Measurements from ENCODE around the gene UBE2J2.

Gene UBE2J2

DNA sequence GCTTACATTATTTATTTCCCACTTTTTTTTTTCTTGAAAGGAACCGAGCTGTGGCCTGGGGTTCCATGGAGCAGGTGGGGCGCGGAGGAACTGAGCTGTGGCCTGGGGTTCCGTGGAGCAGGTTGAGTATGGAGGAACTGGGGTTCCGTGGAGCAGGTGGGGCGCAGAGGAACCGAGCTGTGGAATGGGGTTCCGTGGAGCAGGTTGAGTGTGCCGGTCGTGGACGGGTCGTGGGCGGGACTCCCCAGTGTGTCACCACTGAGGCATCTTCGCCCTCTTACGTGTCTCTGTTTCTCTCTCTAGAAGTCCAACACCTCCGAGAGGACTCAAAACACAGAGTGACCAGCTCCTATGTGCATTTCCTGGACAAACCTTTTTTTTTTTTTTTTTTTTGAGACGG is 5.4 kb upstream of the UBE2J2 start:
- DNase-seq: no peak

DNA sequence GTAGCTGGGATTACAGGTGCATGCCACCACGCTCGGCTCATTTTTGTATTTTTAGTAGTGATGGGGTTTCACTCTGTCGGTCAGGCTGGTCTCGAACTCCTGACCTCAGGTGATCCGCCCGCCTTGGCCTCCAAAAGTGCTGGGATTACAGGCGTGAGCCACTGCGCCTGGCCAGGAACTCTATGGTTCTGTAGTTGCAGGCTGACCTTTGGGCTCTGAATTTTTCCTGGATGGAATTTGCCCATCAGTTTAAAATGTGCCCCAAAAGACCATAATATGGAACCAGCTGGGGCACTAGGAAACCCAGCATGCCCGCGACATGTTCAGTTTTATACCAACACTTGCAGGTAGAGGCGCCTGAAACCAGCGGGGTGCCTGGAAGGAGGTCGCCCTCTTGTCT is 5.0 kb upstream of the UBE2J2 start:
- no peak for DNase-seq

DNA sequence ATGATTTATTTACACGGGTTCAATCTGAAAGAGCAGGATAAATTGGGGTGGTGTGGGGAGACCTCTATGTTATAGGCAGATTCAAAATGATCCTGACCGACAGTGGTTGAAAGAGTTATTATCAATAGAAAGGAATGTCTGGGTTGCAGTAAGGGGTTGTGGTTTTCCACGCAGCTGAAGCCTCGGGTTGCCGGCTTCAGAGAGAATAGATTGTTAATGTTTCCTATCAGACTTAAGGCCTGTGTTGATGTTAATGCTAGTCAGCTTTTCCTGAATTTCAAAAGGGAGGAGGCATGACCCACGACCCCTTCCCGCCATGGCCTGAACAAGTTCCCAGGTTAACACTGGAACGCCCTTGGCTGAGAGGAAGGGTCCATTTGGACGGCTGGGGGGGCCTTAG is 2.2 kb upstream of the UBE2J2 start:
- DNase-seq: no peak

DNA sequence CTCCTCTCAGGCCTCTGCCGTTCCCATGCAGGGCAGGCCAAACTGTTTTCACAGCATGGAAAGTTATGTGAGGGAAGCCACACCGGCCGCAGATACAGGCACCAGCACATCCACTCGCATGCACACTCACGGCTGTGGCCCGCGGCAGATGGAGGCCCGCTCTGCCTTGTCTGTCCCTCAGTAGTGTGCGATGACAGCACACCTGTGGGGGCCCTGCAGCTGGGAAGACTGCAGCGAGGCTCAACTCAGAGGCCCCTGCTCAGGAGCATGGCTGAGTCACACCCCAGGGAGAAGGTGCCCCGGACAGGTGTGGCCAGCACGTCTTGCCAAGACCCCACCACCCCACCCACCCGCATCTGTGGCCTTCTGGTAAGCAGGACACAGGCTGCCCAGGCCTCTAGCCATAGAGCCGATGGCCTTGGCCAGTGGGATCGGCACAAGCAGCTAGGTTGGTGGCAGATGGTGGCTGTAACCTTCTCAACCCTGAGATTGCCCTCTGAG is 1.3 kb upstream of the UBE2J2 start:
- DNase-seq: no peak

DNA sequence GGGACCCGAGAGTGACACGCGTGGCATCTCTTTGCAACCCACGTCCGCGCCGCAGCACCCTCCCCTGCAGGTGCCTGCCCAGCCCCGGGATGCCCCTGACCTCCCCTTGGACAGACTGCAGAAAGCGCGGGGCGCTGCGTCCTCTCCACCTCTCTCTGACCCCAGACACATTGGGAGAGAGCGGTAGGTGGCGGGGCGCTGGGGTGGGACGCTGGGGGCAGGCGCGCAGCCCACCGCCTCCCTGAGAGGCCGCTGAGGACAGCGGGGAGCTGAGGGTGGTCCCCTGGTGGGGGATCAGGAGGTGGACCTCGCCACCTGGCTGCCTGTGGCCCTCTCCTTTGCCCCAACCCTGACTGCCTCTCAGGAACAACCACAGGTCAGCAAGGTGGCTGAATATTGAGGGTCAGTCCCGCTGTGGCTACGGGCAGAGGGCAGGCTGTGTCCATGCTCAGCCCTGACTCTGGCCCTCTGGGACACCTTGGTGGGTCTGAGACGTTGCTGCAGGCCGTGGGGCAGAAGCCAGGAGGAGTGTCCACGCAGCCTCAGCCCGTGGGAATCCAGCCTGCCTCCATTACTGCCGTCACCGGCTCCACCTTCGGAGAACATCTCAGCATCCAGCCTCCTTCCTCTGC is 761 bp upstream of the UBE2J2 start:
- DNase-seq: no peak

DNA sequence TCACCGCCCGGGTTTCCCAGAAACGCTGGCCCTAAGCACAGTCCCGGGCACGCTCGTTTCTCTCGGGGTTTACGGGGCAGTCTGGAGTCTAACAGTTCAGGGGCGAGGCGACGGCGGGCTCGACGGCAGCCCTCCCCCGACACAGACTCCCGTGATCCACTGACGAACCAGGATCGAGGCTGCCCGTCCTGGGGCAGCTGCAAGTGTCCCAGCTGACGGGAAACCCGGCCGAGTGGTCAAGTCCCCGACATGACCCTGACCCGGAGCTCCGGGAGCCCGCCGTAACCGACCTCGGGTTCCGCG is 494 bp downstream of the UBE2J2 start:
- DNase-seq: no peak

DNA sequence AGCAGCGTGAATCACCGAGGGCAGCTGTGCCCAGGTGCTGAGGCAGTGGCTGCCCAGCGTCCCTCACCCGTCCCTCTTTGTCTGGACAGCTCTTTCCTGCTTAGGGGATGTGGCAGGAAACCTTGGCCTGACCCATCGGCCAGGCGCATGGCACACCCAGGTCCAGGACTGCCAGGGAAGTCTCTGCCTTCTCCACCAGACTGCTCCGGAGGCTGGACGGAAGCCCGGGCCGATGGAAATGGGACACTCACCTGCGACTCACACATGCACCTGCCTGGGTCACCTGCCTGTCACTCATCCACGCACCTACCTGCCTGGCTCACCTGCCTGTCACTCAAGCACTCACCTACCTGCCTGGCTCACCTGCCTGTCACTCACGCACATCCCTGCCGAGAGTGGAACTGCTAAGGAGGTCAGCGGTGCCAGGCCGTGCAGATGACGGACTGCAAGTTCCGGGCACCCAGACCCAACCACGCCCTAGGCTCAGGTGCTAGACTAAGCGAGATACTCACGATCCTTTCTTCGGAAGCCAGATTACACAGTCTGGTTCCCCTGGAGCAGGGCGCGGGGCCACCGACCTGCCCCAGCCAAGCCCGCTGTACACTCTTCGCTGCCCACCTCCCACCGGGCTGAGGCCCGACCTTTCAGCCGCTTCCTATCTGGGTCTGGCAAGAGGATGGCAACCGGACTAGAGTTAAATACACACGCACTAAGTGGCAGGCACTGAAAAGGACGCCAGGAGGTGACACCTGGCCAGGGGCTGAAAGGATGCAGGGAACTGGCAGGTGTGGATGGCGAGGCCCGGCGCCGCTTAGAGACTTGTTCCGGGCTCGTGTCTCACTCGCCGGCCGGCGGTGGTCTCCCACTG is 1.1 kb downstream of the UBE2J2 start:
- DNase-seq: no peak

DNA sequence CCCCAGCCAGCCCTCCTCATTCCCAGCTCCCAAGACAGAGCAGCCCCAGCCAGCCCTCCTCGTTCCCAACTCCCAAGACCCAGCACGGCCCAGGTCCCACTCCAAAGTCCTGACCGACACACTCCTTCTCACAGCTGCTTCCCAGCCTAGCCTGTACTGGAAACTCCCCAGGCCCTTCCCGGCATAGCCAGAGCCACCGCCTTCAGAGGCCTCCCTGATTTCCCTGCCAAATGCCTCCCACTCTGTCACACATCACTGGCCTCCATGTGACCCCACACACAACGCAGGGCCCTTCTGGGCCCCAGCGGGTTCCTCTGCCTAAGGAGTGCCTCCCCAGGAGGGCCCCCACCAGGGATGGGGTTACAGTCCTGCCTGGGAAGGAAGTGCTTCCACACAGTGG is 2.8 kb downstream of the UBE2J2 start:
- no peak for DNase-seq

DNA sequence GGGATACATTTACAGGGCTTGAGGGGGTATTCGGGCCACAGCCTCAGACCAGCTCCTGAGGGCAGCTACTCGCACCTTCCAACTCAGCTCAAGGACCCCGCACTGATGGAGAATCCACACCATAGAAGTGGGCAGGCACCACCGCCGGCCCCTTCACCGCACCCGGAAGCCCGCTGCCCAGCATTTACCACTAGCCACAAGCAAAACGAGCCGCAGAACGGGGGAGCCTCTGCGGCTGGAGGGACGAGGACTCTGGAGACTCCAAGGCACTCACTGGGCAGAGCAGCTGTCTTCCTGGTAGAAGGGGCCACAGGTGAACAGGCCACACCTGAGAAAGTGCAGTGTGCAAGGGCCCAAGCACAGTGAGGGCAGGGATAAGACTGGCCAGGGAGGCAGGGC is 5.4 kb downstream of the UBE2J2 start:
- no peak for DNase-seq

DNA sequence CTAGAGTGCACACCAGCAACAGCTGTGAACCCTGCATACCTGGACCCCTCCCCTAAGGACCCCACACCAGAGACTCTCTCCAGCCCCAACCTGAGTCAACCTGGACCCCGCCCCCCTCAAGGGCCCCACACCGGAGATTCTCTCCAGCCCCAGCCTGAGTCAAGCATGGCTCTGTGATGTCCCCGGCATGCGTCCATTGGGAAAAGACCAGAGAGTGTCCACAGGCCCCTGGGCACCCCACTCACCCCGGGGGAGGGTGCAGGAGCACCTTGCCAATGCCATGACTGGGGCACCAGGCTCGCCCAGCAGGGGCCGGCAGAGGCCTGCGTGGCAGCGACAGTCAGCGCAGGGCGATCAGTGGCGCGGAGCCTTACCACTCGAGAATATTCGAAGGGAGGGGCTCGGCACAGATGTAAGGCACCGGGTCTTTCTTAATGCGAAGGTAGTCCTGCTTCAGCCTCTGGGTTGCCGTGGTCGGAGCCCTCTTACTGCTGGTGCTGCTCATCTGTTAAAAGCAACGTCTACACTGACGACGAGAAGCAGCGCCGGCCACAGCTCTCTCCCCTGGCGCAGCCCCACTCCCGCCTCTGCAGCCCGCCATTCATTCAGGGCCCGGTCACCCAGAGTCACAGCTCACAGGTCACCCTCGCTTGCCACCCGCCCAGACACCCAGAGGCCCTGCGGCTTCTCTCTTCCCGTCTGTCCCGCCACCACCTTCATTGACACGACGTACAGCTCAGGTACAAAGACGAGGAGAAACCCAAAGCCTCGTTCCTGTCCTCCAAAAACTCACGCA is 6.0 kb downstream of the UBE2J2 start:
- no peak for DNase-seq

DNA sequence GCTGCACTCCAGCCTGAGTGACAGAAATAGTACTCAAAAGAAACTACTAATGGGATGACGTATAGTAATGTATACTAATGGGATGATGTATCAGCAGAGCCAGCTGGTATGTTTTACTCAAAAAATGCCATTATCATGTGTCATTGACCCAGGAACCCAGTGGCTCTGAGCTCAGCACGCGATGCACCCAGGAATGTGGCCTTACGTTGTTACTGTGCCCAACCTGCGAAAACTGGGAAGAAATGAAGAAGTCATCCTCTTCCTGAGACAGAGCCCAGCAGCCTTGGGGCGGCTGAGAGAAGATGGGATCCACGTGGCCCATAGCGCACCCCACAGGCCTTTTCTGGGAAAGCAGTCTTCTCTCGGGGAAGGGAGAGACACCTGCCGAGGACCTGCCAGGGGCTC is 8.8 kb downstream of the UBE2J2 start:
- DNase-seq: no peak

DNA sequence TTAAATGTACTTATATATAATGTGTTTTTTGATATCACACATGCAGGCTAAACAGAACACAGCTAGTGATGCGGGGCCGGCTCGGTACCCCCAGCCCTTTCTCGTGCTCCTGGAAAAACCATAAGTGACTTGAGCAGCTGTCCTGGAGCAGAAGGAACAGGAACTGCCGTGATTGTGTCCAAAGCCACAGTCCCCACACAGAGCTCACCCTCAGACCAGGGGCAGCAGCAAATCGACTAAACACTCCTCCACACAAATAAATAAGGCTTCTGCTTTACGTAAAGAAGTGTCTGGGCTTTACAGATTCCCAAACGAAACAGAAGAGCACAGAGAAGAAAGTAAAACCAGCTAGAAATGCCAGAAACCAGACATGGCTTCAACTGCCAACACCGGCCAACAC is 9.6 kb downstream of the UBE2J2 start:
- no peak for DNase-seq

DNA sequence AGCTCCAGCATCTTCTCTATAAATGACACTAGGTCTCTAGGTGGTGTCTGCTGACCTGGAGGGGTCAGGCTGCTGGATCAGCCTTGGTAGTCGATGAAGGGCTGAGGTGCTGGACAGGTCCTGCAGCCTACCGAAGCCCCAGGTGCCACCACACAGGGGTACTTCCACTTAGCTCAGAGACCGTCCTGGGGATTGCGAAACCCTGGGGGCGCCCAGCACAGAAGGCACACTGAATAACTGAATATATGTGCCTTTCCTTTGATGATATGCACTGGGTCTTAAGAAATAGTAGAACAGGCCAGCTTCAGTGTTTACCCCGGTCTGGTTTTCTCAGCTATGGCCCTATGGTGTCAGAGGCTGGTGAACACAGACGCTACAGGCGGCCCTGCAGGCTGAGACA is 10.9 kb downstream of the UBE2J2 start:
- no peak for DNase-seq

DNA sequence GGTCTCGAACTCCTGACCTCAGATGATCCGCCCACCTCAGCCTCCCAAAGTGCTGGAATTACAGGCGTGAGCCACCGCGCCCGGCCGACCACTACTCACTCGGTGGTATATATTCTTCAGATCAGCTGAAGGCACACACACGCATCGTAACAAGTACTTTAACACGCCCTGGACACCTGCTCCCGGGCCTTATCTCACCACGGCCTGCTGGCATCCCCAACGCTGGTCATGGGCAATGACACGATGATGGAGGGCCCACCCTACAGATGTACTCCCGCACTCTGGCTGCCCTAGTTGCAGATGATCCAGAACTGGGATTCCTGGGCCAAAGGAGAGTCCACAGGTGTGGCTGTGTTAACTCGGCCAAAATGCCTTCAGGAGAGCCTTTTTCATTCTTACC is 11.6 kb downstream of the UBE2J2 start:
- no peak for DNase-seq

DNA sequence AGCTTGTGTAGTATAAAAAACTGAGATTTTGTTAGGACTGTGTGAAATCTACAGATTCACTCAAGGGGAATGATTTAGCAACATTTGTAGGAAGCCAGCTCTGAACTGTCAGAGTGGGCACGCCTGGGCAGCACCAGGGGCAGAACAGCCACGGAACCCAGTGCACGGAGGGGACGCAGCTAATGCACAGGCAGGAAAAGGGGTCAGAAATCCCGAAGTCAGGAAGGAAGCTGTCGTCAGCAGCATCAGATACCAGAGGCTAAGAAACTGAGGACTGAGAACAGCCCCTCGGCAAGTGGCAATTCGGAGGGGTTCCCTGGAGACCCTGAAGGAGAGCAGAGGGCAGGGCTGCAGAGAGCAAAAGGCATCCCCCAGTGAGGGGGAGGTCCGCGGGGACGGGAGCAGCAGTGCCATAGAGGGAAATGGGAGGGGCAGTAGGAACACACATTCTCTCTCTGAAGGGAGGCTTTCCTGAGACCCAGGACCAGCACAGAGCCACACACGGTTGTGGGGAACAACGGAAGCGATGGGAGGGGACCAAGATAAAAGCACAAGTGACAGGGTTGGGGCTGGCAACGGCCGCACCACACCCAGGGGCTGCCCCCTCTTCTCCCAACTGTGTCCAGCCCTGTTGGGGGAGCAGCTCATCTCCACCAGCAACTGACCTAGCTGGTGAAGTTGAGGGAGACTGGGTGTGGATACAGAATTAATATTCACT is 12.7 kb downstream of the UBE2J2 start:
- DNase-seq: no peak

DNA sequence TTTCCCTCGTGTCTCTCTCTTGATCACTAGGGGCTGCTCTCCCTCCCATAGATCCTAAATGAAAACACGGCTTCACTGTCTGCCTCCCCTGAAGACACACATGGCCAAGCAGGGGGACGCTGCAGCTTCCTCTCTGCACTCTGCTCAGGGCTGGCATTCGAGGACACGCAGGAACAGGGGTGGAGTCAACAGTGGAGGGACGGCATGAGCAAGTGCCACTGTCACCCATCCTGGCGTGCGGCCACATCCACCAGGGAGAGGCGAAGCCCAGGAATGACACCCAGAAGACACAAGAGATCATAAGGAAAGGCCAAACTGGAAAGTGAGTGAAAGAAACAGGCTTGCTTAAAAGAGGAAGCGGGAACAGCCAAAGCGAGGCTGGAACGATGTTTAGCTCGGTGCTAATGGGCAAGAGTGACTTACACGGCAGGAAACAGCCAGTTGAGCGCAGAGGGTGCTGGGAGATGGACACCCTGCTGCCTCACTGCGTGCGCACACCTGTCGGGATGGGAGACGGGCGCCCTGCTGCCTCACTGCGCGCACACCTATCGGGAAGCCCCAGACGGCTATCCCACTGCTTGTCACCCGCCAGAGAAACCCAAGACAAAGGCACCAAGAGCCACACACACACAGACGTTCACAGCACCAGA is 13.6 kb downstream of the UBE2J2 start:
- no peak for DNase-seq

DNA sequence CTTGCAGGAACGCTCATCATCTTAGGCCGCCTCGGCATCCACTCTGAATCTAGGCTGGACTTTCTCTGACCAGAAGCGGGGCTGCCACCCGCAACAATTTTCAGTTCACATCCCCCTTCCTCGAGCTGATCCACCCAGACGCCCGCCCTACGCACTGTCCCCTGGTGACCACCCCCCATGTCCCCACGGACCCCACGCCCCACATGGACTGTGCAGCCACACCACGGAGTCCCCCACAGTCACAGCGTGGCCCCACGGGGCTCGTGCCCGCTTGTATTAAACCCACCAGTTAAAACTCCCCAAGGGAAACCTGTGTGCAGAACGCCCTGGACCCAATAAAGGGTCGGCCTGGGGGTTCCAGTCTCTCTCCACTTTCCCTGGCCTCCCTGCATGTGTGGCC is 14.1 kb downstream of the UBE2J2 start:
- no peak for DNase-seq

DNA sequence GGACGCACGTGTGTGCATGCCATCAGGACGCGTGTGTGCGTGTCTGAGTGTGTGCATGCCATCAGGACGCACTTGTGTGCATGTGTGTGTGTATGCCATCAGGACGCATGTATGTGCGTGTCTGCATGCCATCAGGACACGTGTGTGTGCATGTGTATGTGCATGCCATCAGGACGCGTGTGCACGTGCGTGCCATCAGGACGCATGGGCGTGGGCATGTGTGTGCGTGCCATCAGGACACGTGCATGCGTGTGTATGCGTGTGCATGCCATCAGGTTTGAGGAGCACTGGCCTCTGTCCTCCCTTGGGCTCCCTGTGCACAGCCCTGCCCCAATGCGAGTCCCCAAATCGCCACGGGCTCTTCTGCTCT is 14.6 kb downstream of the UBE2J2 start:
- no peak for DNase-seq

DNA sequence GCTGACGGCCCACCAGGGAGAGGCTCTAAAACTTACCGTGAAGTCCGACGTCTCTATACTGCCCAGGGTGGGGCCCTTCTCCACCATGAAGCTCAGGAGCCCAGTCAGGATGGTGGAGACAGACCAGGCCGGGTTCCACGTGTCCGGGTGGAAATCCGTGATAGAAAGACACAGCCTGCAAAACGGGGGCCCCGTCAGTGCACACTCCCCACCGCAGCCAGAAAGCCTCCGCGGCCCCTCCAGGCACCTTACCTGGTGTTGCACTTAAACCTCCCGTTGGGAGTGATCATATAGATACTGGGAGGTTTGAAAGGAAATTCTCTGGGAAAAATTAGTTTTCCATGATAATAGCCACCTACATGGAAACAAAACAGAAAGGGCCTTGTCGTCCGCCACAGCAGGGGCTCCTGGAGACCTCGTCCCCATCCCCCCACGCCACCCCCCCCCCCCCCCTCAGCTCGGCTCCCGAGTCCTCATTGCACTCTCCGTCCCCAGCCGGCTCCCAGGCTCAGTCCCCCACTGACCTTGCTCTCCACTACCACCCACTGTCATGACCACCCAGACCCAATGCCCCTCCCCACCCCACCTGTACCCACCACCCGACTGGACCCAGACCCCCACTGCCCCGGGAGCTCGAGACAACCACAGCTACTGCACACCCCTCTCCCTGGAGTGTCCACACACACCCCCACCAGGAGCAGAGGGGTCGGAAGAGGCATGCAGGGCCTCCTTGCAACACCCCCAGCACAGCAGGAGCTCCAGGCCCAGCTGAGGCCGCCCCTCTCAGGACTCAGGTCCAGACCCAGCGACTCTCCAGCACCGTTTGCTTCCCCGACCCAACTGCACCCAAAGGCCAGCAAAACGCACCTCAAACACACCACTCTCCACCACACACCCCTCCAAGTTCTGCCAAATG is 16.4 kb downstream of the UBE2J2 start:
- DNase-seq: no peak

DNA sequence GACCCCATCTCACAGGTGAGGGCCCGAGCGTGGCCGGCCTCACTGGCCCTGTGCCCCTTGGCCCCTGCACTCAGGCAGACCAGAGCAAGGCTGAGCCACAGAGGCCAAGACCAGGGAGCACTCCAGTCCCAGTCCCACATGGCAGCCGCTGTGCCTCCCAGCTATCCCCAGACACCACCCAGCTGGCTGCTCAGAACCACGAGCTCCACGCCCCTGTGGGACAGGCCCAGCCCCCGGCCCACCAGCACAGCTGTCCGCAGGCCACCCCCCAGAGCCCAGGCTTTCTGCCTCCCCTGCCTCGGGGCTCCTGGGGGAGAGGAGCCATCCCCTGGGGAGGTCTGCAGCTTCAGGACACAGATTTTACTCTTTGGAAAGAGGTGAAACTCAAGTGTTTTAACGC is 18.0 kb downstream of the UBE2J2 start:
- no peak for DNase-seq

DNA sequence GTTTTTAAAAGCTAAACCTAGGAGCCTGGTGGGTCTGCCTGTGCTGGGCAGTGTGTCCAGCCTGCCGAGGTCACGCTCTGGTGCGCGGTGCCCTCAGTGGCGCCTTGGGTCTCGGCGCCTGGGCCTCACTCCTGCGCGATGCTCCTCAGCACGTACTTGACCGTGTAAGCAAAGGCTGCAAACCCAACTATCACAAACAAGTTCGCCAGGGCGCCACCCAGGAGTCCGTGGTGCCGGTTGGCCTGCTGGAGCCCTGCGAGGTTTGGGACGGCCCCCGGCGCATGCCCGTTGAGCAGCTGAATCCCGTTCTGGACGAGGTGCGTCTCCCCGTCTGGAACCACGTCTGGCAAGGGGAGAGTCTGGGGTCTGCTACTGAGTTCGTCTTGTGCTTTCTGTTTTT is 18.6 kb downstream of the UBE2J2 start:
- DNase-seq: no peak

DNA sequence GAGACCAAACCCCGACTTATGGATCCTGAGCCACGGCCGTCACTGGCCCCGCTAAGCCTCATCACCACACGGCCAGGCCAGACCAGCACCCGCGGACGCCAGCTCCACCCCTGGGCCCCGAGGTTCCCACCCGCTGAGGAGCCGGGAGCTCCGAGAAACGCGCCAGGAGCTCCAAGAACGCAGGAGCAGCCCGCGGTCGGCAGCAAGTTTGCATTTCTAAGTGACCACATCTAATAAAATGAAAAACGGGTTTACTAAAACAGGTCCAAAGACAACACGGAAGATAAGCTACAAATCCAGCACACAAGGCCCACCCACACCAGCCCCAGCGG is 19.0 kb downstream of the UBE2J2 start:
- DNase-seq: no peak
